ENCODE results near the gene ITGB6.

The ITGB6 gene

GRCh38 chr2:160073284-160073888 lies 126.7 kb downstream of the ITGB6 start:
- TF ChIP-seq, protein P1, sequence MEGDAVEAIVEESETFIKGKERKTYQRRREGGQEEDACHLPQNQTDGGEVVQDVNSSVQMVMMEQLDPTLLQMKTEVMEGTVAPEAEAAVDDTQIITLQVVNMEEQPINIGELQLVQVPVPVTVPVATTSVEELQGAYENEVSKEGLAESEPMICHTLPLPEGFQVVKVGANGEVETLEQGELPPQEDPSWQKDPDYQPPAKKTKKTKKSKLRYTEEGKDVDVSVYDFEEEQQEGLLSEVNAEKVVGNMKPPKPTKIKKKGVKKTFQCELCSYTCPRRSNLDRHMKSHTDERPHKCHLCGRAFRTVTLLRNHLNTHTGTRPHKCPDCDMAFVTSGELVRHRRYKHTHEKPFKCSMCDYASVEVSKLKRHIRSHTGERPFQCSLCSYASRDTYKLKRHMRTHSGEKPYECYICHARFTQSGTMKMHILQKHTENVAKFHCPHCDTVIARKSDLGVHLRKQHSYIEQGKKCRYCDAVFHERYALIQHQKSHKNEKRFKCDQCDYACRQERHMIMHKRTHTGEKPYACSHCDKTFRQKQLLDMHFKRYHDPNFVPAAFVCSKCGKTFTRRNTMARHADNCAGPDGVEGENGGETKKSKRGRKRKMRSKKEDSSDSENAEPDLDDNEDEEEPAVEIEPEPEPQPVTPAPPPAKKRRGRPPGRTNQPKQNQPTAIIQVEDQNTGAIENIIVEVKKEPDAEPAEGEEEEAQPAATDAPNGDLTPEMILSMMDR (IDR thresholded peaks at IDR 0.05; ENCODE audit: low read depth, low read length) = no peak
- no peak for DNase-seq (ENCODE audit: extremely low read depth, low read depth)

GRCh38 chr2:160068906-160069305 lies 131.2 kb downstream of the ITGB6 start:
- no peak for DNase-seq (ENCODE audit: extremely low read depth, low read depth)

GRCh38 chr2:160064916-160065315 lies 135.2 kb downstream of the ITGB6 start:
- no peak for DNase-seq (ENCODE audit: extremely low read depth, low read depth)
- TF ChIP-seq, protein P1 (IDR thresholded peaks at IDR 0.05; ENCODE audit: low read depth, low read length) = no peak

More at GRCh38 chr2:160068906-160069305, 131.2 kb downstream of the ITGB6 start:
- TF ChIP-seq, protein P1 (IDR thresholded peaks at IDR 0.05; ENCODE audit: low read depth, low read length) = no peak

DNA sequence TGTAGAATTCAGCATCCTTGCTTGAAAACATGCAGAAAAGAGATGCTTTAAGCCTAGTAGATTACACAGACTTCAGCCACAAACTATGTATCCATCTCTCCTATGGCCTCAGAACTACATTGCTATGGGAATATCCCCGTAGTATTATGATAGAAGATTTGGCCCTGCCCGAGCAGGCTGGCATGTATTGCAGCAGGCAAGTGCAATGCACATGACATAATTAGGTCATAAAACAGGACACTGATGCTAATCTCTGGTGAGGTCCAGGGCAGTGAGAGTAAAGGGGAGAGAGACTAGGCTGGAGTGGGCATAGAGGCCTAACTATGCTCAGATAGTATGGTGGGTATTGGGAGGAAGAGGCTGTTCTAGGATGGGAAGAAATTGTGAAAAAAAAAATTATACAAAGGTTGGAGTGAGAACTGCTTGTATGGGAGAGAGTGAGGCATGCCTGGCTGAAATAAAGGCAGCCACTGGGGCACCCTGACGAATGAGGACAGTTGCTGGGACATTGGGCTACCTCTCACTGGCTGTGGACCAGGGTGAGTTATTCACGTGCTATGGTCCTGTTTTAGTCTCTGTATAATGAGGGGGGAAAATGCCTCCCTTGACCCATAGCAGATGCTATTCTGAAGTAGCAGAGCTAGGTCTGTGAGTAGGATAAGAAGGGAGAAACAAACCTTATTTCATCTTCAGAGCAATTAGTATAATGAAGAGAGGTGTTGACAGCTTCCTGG lies 136.0 kb downstream of the ITGB6 start:
- DNase-seq (ENCODE audit: extremely low read depth, low read depth) = no peak
- TF ChIP-seq, protein P1 (IDR thresholded peaks at IDR 0.05; ENCODE audit: low read depth, low read length) = no peak

DNA sequence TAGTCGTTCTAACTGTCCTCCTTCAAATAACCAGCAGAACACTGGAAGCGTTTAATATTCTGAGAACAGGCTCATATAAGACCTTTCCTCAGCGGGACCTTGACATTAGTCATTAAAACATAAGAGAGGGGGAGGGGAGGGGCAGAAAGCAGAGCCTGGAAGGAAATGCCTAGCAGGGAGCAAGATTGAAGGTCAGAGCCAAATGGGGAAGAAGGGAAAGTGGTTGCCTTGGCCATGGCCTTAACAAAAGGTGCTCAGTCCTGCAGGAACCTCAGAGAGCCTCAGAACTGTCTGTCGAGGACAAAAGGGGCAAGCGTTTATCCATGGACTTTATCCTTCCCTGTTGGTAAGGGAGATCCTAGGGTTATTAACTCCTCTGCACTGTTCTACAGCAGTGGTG lies 136.8 kb downstream of the ITGB6 start:
- TF ChIP-seq, protein P1 (IDR thresholded peaks at IDR 0.05; ENCODE audit: low read depth, low read length) = no peak

GRCh38 chr2:160062292-160063005 lies 137.6 kb downstream of the ITGB6 start, which contains the start of gene PLA2R1:
TSS of gene PLA2R1 (minus strand) at chr2:160062615. CDS start at chr2:160062403, 212 bp downstream.
- TF ChIP-seq, protein P1 (IDR thresholded peaks at IDR 0.05; ENCODE audit: low read depth, low read length) = no peak
- no peak for DNase-seq (ENCODE audit: extremely low read depth, low read depth)

More for the DNA sequence above, 136.8 kb downstream of the ITGB6 start:
- DNase-seq (ENCODE audit: extremely low read depth, low read depth) = no peak

GRCh38 chr2:160061944-160062291 lies 138.2 kb downstream of the ITGB6 start:
- TF ChIP-seq, protein P1 (IDR thresholded peaks at IDR 0.05; ENCODE audit: low read depth, low read length) = no peak
- DNase-seq (ENCODE audit: extremely low read depth, low read depth) = no peak

All from AG09319 (cell line).